Measurements from ENCODE around the gene MAPK1IP1L.
"Not testable (repeated sequence)": the region's sequence is repeated elsewhere in the genome, so short reads cannot be mapped to it uniquely, and the experiment has no call there.

MAPK1IP1L gene

DNA sequence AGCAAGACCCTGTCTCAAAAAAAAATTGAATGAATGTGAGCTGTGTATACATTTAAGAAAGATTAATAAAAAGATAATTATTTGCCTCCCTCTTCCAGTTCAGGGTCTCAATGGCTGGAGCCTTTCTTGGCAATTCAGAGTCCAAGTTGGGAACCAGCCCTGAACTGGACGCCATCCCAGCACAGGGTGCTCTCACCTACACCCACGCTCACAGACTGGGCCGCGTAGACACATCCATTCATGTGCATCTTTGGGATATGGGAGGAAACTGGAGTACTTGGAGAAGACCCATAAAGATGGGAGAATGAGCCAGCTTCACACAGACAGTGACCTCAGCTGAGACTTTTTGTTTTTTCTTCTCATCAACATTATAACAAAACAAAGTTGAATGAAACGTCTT is 6.5 kb downstream of the MAPK1IP1L start:
- DNase-seq, result no peak

DNA sequence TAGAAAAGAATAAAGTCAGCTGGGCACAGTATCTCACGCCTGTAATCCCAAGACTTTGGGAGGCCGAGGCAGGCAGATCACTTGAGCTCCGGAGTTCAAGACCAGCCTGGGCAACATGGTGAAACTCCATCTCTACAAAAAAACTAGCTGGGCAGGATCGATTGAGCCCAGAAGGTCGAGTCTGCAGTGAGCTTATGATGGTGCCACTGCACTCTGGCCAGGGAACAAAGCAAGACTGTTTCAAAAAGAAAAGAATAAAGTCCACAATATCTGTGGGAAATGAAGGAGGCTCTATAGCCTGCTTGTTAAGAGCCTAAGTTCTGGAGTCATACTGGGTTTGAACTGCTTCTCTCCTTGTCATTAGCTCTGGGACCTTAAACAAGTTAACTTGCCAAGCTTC is 7.9 kb downstream of the MAPK1IP1L start:
- no peak for DNase-seq

- no peak for DNase-seq
Observed at GRCh38 chr14:55062517-55063351, 11.3 kb downstream of the MAPK1IP1L start.

- not testable (repeated sequence) for DNase-seq
Observed at GRCh38 chr14:55064896-55065295, 13.4 kb downstream of the MAPK1IP1L start.

DNA sequence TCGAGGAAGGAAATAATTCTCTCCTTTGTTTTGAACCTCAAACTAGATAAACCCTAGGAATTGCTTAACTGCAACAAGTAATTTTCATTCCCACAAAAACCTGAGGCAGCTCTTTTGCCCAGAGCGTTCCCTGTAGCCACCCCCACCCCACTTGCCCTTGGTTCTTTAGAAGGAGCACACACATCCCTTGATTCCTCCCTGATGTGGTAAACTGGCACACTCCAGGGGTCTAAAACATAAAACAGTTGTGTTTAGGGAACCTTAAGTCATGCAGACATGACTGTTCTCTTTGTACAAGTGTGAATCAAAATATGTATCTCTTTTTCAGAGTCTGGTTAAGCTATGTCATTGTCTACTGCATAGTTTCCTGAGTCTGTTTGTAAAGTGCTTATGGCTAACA is 14.0 kb downstream of the MAPK1IP1L start:
- DNase-seq, result no peak

DNA sequence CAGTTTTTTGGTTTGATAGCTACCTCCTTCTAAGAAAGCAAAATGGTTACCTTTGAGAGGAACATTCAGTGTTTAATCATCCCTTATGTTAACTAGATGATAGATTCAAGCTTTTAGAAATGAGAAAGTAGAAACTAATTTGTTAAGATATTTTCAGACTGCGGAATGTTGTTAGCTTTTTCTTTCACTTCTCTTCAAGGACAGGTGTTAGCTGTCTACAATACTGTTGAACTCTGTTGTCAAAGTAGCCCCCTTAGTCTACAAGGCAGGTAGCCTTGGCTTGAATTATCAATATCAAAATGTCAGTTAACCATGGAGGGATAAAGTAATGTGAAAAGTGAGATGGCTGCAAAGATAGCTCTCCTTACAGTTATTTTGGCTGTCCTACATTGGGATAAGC is 14.8 kb downstream of the MAPK1IP1L start:
- no peak for DNase-seq

GRCh38 chr14:55070981-55071411 is 19.5 kb downstream of the MAPK1IP1L start:
- DNase-seq, result no peak

DNA sequence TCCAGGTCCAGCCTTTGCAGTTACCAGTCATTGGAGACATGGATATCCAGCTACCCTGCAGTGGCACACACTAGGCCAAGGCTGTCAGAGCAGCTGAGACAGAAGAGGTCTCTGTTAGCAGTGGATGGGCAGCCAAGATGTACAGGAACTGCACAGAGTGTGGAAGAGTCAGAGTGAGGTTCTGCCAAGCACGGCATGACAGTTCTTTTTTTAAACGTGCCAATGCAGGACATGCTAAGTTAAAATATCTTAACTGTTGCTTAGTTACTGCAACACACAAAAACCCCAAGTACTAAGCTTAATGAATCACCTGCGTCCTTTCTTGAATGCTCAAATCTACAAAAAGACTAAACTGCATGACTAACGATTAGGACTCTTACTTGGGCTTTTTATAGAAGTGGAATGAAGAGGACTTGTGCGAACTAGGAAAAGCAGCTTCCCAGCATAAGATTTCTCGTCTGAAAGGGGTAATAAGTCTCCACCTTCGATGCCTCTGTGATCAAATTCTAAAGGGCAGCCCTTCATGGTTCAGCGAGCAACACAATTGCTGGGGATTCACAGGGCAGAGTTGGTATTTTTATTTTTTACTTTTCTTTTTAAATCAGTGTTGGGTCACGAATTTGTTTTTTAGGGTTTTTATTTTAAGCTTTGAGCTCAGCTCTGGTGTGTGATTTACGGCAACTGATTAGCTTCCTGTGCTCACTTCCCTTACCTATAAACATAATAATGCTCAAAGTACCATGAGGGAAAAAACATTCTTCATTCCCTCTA is 20.6 kb downstream of the MAPK1IP1L start:
- DNase-seq, result peak; percentile 89

- no peak for DNase-seq
Observed at GRCh38 chr14:55073856-55074255, 22.4 kb downstream of the MAPK1IP1L start.

DNA sequence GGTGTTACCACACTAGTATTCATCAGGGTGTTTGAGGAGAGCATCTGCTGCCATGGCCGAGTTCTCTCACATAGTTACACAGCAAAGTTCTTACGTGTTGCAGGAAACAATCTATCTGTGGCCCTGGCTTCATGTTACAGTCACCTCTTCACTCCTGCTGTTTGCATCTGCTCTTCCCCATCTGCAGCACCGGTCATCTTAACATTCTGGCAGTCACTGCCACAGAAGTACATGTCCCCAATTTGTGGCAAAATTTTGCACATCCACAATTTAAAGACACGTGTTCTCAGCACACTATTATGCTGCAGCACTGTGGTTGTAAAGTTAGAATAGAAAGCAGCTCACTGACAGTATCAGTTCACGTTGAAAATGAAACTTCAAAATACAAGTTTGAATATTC is 23.2 kb downstream of the MAPK1IP1L start:
- DNase-seq, result no peak

DNA sequence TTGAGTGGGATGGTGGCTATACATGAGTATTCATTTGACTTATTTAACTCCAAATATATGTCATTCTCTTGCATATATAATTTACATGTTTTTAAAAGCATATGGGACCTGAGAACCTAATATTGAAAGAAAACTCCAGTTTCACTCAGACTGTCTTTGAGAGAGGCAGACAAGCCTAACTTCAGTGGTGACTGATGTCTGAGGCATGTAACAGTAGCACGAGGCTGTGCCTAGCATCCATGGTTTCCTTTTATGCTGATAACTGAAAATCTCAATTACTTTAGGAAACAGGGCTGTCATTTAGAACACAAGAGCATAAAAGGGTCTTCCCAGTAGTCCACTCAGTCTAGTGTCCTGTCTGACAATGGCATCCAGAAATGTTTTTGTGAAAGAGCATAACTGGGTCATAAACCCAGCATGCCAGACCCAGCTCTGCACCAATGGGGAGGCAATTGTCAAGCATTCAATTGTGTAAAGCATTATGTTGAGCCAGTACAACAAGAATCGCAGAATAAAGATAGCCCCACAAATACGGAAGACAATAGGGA is 24.3 kb downstream of the MAPK1IP1L start:
- DNase-seq, result no peak

DNA sequence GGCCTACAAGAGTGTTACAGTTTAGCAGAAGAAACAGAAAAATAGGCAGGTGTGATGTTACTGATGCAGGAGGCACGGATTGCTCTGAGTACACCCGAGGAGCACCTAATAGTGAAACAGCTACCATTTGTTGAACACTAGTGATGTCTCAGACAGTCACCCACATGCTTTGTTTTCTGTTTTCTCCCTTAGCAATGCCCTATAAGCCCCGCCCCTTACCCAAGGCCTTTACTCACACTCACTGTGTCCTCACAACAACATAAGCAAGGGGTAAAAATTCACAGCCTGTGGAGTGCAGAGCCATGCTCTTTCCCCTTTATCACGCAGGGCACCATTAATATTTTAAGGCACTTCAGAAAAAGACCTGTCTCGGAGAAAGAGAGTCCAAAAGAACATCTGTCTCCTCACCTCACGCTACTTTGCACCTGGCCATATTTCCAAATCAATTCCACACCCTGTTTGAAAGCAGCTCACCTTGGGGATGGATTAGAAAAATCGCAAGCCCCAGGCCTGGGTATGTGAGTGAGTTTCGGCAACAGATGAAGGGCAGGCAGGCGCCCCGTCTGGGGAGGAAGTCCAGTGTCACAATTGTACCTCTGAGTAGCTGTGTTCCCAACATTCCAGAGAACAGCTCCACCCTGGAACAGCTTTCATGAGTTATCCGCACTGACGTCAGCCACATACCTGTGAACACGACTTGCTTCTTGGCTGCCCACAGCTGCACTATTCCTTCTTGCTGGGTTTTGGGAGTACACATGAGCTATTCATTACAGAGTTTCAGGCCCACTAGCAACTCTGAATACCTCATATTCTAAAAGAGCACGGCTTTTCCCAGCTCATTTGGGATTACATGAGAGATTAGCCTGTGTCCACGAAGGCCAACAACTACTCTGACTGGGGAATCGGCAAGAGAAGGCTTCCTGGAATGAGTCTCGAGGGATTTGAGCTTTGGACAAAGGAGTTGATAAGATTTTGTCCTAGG is 26.0 kb downstream of the MAPK1IP1L start:
- DNase-seq, result peak; percentile 27

DNA sequence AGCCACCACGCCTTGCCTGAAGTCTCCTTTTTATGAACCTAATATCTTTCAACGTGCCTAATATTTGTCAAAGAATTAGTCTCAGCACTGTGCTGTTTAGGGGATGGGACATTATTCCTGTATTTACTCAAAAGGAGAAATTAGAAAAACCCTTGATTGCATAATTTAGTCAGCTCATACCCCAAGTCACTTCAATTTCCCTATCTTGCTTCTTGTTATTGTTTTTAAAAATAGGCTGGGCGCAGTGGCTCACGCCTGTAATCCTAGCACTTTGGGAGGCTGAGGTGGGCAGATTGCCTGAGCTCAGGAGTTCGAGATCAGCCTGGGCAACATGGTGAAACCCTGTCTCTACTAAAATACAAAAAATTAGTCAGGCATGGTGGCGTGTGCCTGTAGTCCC is 28.5 kb downstream of the MAPK1IP1L start:
- DNase-seq, result not testable (repeated sequence)

- no peak for DNase-seq
Observed at GRCh38 chr14:55084401-55085059, 33.1 kb downstream of the MAPK1IP1L start.

GRCh38 chr14:55085060-55085660 is 33.7 kb downstream of the MAPK1IP1L start:
- no peak for DNase-seq

DNA sequence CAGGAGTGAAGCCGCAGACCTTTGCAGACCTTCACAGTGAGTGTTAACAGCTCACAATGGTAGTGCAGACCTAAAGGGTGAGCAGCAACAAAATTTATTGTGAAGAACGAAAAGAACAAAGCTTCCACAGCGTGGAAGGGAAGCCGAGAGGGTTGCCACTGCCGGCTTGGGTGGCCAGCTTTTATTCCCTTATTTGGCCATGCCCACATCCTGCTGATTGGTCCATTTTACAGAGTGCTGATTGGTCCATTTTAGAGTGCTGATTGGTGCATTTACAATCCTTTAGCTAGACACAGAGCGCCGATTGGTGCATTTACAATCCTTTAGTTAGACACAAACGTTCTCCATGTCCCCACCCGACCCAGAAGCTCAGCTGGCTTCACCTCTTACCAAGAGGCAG is 35.5 kb downstream of the MAPK1IP1L start:
- no peak for DNase-seq

GRCh38 chr14:55088356-55088755 is 36.9 kb downstream of the MAPK1IP1L start:
- no peak for DNase-seq

GRCh38 chr14:55092341-55092740 is 40.9 kb downstream of the MAPK1IP1L start:
- DNase-seq, result no peak

- DNase-seq, result no peak
Observed at GRCh38 chr14:55094292-55095157, 43.1 kb downstream of the MAPK1IP1L start.

- DNase-seq, result no peak
Observed at GRCh38 chr14:55097881-55098560, 46.6 kb downstream of the MAPK1IP1L start.

All from kidney glomerular epithelial cell (primary cell).